Measurements from ENCODE around the gene CLCN1.
A peak's percentile ranks its signal among the peaks of the same experiment; 100 is the strongest.

CLCN1 gene

DNA sequence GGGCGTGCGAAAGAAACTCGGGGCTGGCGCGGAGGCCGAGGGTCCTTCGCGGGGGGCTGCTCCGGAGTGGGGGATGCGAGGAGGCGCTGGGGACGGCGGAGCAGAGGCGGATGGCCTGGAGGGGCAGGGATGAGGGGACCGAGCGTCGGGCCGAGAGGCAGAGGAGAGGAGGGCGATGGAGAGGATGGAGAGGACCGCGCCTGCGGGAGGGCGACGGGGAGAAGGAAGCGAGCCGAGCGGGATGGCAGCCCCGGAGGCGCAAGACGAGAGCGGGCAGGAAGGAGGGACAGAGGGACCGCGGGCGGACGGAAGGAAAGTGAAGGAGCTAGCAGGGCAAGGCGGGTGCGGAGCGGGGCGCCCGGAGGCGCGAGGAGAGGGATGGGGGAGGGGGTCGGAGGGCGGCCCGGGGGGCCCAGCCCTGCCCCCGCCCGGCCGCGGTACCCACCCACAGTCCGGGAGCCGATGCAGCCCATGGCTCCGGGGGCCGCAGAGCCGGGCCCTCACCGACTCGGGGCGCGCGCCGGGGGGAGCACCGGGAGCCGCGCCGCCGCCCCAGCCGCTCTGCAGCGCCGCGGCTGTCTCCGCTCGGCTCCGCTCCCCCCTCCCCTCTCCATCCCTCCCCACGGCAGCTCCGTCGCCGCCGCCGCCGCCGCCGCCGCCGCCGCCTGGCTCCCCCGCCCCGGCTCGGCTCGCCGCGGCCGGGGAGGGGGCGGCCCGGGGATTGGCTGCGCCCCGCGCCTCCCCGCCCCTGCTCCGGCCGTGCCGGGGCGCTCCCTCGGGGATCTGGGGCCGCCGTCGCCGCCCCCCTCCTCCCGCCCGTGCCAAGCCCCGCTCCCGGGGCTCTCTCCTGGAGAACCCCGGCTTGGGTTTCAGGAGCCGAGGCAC is 46.5 kb downstream of the CLCN1 start, which contains the start of gene FAM131B:
Gene FAM131B (minus strand): TSS at position 583 of the 885 bp plus-strand sequence. CDS start 110 bp downstream, at position 473.
- peak within 1 kb of the TSS; percentile 70 for H3K4me3 ChIP-seq (ENCODE audit: low read depth, low read length)

DNA sequence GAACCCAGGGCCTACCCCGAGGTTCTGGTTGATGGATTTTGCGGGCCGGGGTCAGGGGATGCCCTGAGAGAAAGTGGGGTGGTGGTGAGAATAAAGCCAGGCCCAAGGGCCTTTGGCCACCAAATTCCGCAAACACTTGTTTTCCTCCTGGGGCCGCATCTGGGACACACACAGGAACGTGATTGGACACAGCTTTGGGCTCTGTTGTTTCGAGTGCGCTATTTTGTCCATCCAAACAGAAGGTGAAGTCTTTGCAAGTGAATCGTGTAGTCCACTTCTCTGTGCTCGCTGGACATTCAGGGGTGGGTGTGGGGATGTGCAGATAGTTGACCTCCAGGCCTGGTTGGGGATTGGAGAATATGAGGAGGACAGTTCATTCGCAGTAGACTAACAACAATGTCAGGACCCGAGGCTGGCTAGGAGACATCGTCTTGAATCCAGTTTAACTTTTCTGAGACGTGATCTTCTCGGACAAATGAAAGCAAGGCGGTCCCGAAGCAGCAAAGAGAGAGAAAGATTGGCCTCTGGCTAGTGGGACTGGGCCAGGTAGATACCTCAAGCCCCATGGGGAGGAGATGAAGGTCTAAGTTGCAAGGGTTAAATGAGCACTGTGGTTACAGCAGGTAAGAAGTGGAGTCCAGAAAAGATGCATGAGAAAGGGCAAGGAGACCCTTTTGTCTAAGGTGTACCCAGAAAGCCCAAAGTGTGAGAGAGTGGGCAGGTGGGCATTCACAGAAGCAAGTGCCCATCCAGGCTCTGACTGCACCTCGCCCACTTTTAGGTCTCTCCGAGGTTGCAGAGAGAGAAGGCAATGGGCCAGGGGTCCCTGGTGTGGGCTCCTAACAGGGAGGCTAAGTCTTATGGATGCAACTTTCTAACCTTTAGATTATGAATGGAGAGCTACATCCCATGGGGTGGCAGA is 47.4 kb downstream of the CLCN1 start:
- H3K4me3 ChIP-seq (ENCODE audit: low read depth, low read length): peak overlapping the region; percentile 51

DNA sequence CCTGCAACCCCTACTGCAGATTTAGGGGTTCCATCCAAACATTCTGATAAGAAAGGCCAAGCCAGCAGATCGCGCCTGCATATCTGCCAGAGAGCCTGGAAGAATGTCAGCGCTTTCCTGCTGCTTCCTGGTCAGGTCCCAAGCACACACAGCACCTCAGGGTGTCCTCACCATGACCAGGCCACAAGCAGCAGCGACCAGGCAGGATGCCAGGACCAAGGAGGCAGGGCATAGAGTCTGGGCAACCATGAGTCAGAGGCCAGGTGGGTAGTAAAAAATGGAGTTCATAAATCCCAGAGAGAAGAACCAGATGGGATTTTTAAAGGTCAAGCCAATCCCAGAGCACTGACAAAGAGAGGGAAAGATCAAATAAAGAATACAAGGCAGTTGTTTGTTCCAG is 52.1 kb downstream of the CLCN1 start:
- no peak overlapping the region for H3K4me3 ChIP-seq (ENCODE audit: low read depth, low read length)

DNA sequence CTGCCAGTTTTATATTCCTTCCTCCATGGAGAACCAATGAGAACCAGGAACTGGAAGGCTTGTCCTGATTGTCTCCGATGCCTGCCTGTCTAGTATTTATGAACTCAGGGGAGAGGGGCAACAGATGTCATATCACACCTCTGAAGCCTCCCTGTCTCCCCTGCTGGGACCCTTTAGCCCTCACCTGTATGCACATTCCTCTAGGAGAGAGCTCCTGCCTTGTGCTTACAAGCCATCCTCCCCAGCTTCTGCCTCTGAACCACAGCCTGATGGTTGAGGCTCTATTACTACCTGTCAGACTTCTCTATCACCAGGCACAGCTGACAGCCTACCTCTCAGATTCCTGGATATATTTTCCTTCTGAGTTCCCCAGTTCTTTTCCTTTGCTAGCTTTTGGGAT is 52.5 kb downstream of the CLCN1 start:
- H3K4me3 ChIP-seq (ENCODE audit: low read depth, low read length): no peak overlapping the region

DNA sequence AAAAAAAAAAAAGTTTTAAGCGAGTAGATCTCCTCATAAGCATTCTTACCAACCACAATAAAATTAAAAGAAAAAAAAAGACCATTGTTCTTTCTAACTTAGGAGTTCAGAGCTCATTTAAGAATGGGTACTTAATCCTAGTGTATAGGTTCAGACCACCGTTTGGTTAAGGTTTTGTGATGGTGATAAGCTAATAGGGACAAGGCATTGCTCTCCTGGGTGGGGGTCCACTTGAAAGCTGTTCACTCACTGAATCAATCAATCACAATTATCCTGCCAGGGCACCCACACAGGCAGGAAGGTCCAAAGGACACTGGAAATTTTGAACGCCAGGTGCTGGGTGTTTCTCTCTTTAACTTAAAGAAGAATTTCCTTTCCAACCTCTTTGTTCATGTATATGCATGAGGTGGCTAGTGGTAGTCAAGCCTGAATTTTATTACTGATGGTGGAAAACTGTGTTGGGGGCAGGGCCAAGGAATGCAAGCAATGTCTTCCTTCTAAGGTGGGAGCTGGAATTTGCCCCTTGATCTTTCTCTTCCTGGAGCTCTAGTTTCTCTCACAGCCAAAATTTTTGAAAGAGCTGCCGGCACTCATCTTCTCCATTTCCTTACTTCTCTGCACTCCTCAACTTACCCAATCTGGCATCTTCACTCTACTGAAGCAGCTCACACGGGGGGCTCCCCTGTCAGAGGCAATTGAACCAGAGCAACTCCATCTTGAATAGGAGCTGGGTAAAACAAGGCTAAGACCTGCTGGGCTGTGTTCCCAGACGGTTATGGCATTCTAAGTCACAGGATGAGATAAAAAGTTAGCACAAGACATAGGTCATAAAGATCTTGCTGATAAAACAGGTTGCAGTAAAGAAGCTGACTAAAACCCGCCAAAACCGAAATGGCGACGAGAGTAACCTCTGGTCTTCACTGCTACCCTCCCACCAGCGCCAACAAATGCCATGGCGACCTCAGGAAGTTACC is 54.1 kb downstream of the CLCN1 start:
- H3K4me3 ChIP-seq (ENCODE audit: low read depth, low read length): no peak overlapping the region

DNA sequence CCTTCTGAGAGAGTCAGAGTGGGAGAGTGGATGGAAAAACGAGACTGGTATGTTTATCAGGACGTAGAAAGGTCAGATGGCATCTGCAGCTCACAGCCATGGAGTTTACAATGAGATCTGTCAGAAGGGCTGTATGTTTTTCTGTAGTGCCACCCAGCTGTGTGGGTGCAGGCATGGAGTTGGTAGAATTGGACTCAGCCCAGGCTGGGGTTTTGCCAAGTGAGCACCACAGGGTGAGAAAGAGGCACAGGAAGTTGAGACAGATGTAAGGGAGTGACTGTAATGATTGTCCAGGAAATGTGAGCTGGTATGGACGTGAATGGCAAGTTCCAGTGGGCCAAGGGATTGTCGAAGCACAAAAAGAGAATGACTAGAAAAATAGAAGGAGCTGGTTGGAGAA is 56.2 kb downstream of the CLCN1 start:
- H3K4me3 ChIP-seq (ENCODE audit: low read depth, low read length): no peak overlapping the region

DNA sequence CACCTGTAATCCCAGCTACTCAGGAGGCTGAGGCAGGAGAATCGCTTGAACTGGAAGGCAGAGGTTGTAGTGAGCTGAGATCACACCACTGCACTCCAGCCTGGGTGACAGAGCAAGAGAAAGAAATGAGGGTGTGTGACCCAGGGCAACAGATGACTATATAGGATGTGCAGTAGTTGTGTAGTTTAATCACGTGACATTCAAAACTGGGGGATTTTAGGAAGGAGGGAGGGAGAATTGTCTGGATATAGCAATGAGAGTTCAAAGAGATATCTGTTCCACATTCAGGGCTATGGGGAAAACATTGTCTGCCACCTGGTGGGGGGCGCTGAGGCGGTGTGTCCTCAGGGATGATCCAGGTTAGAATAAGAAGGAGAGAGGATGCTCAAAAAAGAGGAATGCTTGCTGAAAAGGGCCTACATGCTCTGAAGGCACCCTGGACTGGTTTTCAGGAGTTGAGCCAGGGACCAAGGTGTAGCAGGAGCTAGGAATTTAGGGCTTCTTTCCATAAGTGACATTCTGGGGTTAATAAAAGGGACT is 57.4 kb downstream of the CLCN1 start:
- H3K4me3 ChIP-seq (ENCODE audit: low read depth, low read length): no peak overlapping the region

DNA sequence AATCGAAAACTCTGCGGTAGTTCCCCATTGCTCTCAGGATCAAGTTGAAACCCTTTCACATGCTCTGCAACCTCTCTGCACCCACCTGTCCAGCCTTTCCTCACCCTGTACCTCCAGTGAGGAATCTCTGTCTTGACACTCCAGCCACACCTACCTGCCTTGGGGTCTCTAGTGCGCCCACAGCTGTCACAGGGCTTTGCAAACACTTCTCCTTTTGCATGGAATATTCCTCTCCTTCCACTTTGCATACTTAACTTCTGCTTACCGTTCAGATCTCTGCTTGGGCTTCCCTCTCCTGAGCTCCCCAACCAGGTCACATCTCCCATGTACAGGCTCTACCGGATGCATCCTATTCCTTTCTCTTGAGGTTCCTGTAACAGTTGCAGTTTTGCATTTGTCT is 58.6 kb downstream of the CLCN1 start:
- H3K4me3 ChIP-seq (ENCODE audit: low read depth, low read length): no peak overlapping the region

DNA sequence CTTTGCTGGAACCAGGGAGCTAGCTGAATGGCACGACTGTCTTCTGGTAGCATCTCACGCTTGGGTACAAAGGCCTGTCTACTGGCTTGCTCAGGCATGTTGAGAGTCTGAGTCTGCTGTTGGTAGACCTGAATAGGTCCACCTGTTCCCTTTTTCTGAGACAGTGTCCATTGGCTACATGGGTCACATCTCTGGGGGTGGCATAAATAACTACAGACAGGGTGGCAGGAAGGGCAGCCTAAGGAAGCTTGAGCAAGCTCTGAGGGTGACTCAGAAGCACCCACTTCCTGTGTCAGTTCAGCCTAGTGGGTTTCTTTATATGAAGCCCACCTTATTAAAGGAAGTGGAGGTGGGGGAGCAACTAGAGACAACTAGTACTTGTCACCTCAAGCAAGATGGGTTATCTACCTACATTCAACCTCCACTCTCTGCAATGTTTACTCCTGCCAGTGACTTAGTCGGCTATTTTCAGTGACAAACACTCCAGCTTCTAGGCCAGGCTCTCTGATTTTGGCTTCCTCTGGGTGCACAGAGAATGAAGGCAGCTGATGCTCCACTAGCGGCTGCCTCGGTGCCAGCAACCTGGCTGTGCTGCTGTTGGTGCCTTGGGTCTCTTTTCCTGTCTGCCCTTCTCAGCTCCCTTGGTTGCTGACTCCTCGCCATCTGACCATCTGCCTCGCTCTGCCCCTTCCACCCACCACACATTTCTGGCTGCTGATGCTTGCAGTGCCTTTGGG is 59.6 kb downstream of the CLCN1 start:
- H3K4me3 ChIP-seq (ENCODE audit: low read depth, low read length): no peak overlapping the region

DNA sequence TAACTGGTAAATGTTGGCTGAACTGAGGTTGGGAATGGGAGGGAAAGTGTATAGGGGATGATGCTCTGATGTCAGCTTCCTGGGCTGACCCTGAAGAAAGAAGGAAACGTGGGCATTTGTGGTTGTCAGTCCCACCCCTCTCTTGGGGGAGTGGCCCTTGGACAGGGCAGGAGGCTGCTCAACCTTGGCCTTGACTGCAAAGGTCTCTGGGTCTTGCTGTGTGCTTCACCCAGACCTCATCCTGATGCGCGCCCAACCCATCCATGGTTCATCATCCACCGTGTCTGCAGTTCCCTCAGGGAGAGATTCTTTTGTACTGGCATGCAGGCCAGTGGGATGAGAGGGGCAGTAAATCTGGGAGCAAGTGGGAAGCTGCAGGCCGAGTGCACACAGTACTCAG is 60.5 kb downstream of the CLCN1 start:
- H3K4me3 ChIP-seq (ENCODE audit: low read depth, low read length): no peak overlapping the region

DNA sequence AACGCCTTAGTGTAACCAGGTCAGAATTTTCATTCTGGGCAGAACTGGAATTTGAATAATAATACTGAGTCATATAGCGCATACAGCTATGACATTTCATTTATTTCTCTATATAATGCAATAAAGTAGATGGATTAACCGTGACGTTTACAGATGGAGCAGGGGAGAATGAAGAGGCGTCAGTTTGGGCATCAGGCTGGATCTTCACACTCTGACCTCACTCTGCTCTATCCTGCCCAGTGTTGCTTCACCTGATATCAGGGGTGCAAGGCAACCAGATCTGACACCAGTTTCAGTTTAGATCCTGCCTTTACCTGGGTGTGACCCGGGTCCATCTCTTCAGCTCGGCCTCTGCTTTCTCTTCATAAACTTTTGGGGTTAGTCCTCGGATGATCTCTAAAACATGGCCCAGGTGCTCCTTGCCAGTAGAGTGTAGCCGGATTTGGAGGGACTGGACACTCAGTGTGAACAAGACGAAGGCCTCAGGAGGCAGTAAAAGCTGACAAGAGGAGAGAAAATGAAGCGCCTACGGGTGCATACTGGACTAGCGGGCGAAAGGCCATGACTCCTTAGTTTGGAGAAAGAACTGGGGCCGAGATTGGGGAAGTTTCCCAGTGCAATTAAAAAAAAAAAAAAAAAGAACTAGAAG is 63.8 kb downstream of the CLCN1 start:
- peak overlapping the region; percentile 69 for H3K4me3 ChIP-seq (ENCODE audit: low read depth, low read length)

DNA sequence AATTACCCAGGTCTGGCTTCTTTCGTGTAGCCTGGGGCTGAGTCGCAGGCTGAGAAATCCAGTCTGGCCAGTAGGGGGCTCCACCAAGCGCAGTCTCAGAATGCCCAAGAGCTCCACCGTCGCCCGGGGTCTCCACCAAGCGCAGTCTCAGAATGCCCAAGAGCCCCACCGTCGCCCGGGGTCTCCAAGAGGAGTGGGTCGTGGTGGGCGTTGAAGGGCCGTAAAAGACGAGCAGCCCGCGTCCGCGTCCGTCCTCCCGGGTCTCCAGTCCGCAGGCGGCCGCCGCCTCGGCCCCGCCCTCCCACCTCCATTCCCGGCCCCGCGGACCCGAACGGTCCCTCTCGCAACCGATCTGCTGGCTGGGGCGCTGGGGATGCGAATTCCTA is 64.3 kb downstream of the CLCN1 start:
- peak overlapping the region; percentile 69 for H3K4me3 ChIP-seq (ENCODE audit: low read depth, low read length)

DNA sequence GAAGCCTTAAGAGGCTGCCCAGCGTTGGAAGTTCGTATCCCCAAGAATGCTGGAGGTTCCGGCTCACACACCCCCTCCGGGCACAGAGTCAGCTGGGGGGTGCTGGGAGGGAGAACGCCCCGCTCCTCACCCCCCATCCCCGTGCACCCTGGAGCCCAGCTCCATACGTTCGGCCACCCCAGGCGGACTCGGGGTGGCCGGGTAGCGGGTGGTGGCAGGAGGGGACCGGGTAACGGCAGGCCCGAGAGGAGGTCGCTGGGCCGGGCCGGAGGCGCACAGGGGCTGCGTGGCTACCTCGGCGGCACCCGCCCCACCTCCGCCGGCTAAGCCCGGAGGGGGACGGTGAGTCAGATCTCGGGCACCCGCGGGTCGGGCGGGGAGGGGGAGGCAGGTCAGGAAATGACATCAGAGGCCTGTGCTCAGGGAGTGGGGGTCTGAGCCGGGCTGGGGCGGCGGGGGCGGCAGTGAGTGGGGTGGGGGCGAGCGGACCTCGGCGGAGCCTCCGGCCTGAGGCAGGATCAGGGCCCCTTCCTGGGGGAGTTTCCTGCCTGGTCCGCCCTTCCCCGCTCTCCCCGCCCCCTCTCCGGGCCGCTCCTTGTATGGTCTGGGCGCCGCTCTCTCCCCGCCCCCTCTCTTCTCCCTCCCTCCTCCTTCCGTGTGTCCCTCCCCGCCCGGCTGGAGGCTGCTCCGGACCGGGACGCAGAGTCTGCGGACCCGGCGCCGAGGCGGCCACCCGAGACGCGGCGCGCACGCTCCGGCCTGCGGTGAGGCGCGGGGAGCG is 64.9 kb downstream of the CLCN1 start, which contains the start of gene ZYX:
Gene ZYX (plus strand): TSS at position 700 of the 781 bp plus-strand sequence. CDS start 227 bp downstream, outside the sequence.
- peak within 1 kb of the TSS; percentile 77 for H3K4me3 ChIP-seq (ENCODE audit: low read depth, low read length)

DNA sequence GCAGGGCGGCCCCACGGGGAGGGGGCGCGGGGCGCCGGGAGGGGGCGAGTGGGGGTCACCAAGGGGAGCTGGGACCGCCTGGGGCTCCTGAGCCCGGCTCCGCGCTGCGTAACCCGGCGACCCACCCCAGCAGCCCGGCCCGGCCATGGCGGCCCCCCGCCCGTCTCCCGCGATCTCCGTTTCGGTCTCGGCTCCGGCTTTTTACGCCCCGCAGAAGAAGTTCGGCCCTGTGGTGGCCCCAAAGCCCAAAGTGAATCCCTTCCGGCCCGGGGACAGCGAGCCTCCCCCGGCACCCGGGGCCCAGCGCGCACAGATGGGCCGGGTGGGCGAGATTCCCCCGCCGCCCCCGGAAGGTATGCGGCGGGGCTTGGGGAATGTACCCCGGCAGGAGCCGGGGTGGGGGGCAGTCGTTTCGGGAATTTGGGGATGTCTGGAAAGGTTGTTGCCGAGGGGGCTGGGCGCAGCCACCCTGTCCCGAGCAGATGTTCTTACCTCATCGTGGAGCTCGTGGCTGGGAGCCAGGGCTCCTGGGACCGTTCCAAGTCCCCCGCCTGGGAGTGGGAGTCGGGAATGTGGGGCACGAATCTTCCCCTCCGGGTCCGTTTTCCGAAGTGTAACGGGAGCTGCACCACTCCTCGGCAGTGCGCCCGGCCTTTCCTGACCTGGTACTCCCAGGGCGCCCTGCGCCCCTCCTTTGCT is 65.7 kb downstream of the CLCN1 start:
- peak overlapping the region; percentile 77 for H3K4me3 ChIP-seq (ENCODE audit: low read depth, low read length)

DNA sequence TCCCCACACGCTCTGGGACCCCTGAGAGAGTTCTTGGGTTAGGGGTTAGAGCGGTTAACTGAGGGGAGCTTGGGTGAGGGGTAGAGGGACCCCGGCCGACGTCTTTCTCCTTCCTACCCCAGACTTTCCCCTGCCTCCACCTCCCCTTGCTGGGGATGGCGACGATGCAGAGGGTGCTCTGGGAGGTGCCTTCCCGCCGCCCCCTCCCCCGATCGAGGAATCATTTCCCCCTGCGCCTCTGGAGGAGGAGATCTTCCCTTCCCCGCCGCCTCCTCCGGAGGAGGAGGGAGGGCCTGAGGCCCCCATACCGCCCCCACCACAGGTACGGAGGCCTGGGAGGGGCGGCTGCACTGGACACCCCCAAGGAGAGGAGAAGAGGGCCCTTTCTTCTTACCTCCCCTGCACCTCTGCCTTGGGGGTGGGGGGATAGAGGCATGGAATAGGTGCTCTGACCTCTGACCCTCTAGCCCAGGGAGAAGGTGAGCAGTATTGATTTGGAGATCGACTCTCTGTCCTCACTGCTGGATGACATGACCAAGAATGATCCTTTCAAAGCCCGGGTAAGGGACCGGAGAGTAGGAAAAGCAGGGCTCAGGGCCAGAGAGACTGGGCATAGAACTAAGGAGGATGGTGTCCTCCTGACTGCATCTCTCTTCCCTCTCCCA is 66.3 kb downstream of the CLCN1 start:
- H3K4me3 ChIP-seq (ENCODE audit: low read depth, low read length): peak overlapping the region; percentile 77

DNA sequence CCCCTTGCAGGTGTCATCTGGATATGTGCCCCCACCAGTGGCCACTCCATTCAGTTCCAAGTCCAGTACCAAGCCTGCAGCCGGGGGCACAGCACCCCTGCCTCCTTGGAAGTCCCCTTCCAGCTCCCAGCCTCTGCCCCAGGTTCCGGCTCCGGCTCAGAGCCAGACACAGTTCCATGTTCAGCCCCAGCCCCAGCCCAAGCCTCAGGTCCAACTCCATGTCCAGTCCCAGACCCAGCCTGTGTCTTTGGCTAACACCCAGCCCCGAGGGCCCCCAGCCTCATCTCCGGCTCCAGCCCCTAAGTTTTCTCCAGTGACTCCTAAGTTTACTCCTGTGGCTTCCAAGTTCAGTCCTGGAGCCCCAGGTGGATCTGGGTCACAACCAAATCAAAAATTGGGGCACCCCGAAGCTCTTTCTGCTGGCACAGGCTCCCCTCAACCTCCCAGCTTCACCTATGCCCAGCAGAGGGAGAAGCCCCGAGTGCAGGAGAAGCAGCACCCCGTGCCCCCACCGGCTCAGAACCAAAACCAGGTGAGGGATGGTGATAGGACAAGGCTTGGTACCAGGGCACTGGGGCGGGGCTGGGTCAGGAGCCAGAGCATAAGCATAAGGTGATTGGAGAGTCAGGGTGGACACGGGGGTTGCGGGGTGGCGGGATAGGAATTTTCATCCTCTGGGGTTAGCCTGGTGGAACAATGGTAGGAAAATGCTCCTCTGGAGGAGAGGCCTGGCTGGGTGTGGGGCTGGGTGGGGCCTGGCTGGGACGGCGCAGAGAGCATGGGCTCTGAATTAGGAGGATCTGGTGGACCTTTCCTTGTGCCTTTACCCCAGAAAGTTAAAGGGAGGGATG is 67.1 kb downstream of the CLCN1 start:
- peak overlapping the region; percentile 77 for H3K4me3 ChIP-seq (ENCODE audit: low read depth, low read length)

Data from iPS-11a (cell line).